Fibroblast of villous mesenchyme (primary cell): Measurements from ENCODE around the gene PRR11. TPM values are rescaled to one million over a fixed set of nuclear protein-coding genes. Genes with fewer than 3 reads are reported as not detected.
"Not testable (repeated sequence)": the region's sequence is repeated elsewhere in the genome, so short reads cannot be mapped to it uniquely, and the experiment has no call there.

Experiments
- DNase-seq: peaks from one replicate; pipeline ENCODE4 v3.0.0-alpha.2; 2010; ENCODE audit warnings: low read depth
- H3K4me3 ChIP-seq: 2 replicates; pipeline ENCODE4 v1.5.1; 2011; ENCODE audit warnings: low read depth, mild to moderate bottlenecking, low read length
- total RNA-seq: library from RNA; depleted of rRNA; stranded (reverse); fragments of >200 nt; gene quantifications from 2 replicates; pipeline ENCODE4 v1.2.3, GENCODE V29; 2012
- TF ChIP-seq, protein P1 (sequence below): IDR thresholded peaks from 2 replicates; pipeline ENCODE4 v1.5.1; 2012; ENCODE audit warnings: low read depth, mild to moderate bottlenecking, low read length; ENCODE audit not compliant: insufficient read depth

PRR11 gene
- total RNA-seq, 1 donor, result 11.2 TPM

- no peak for DNase-seq
- H3K4me3 ChIP-seq, result no peak overlapping the region
- TF ChIP-seq, protein P1, sequence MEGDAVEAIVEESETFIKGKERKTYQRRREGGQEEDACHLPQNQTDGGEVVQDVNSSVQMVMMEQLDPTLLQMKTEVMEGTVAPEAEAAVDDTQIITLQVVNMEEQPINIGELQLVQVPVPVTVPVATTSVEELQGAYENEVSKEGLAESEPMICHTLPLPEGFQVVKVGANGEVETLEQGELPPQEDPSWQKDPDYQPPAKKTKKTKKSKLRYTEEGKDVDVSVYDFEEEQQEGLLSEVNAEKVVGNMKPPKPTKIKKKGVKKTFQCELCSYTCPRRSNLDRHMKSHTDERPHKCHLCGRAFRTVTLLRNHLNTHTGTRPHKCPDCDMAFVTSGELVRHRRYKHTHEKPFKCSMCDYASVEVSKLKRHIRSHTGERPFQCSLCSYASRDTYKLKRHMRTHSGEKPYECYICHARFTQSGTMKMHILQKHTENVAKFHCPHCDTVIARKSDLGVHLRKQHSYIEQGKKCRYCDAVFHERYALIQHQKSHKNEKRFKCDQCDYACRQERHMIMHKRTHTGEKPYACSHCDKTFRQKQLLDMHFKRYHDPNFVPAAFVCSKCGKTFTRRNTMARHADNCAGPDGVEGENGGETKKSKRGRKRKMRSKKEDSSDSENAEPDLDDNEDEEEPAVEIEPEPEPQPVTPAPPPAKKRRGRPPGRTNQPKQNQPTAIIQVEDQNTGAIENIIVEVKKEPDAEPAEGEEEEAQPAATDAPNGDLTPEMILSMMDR, result no peak
Measured at GRCh38 chr17:59167571-59168001, 12.0 kb downstream of the PRR11 start.

DNA sequence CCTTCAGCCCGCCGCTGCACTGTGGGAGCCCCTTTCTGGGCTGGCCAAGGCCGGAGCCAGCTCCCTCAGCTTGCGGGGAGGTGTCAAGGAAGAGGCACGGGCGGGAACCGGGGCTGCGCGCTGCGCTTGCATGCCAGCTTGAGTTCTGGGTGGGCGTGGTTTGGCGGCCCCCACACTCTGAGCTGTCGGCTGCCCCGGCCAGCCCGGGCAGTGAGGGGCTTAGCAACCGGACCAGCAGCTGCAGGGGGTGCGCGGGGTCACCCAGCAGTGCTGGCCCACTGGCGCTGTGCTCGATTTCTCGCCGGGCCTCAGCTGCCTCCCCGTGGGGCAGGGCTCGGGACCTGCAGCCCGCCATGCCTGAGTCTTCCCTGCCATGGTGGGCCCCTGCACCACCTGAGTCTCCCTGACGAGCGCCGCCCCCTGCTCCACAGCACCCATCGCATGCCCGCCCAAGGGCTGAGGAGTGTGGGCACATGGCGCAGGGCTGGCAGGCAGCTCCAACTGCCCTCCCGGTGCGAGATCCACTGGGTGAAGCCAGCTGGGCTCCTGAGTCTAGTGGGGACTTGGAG is 17.0 kb downstream of the PRR11 start:
- H3K4me3 ChIP-seq, result no peak overlapping the region
- TF ChIP-seq, protein P1, result no peak
- no peak for DNase-seq

DNA sequence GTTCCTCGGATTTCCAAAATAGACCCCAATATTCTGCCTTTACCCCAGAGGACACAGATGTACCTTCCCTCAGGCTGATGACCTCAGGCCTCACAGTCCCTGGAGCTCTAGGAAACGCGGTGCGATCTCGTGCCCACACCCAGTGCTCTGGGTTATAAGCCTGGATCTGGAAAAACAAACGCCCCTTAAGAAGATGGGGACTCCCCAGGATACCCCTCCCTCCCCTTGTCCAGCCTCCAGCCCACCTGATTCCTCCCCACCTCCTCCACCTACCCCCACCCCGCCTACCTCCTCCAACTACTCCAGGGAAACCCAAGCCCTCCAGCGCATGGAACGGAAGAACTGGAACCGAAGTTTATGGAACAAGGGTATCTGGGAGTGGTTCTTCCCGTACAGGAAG is 19.1 kb downstream of the PRR11 start:
- DNase-seq, result no peak
- H3K4me3 ChIP-seq, result no peak overlapping the region
- TF ChIP-seq, protein P1, result no peak

DNA sequence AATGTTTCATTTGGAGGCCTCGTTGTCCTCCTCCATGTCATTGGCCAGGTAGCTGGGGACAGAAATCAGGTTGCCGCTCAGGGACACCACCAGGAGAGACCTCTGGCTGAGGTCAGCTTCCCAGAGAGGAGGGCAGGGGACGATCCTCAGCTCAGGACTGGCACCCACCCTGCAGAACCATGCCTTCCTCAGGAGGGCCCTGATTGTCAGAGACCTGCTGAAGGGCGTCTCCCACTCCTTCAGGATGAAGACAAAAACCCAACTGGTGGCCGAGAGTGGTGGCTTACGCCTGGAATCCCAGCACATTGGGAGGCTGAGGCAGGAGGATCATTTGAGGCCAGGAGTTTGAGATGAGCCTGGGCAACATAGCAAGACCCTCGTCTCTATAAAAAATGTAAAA is 19.5 kb downstream of the PRR11 start:
- no peak overlapping the region for H3K4me3 ChIP-seq
- DNase-seq, result no peak
- TF ChIP-seq, protein P1, result no peak

- DNase-seq, result no peak
- H3K4me3 ChIP-seq, result no peak overlapping the region
- TF ChIP-seq, protein P1, result no peak
Measured at GRCh38 chr17:59178266-59178985, 22.9 kb downstream of the PRR11 start.

DNA sequence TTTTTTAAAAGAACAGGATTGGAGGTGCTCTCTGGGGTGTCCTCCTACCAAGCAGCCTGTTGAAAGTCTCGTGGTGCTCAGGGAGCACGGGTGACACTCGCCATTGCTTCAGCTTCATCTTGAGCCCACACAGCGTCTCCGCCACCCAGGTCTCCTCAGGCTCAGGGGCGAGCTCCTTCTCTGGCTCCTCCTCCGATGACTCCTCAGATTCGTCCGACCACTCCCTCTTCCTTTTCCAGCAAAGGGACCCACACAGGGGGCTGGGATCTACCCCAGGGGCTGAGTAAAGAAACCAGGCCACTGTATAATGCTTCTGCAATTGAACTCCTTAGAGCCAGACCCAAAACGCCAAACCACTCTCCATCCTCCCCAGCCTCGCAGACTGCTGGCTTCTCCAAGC is 24.1 kb downstream of the PRR11 start:
- not testable (repeated sequence) for H3K4me3 ChIP-seq, DNase-seq

- no peak overlapping the region for H3K4me3 ChIP-seq
Measured at GRCh38 chr17:59180626-59181025, 25.1 kb downstream of the PRR11 start.

More at GRCh38 chr17:59180626-59181025, 25.1 kb downstream of the PRR11 start:
- TF ChIP-seq, protein P1, result no peak
- DNase-seq, result no peak
